HK-2 (cell line): ENCODE results near the gene KIAA0930.

ENCODE experiments used
- DNase-seq: peaks from one replicate; pipeline ENCODE4 v3.0.0-alpha.2; 2018; ENCODE audit not compliant: unreplicated experiment

KIAA0930 gene

DNA sequence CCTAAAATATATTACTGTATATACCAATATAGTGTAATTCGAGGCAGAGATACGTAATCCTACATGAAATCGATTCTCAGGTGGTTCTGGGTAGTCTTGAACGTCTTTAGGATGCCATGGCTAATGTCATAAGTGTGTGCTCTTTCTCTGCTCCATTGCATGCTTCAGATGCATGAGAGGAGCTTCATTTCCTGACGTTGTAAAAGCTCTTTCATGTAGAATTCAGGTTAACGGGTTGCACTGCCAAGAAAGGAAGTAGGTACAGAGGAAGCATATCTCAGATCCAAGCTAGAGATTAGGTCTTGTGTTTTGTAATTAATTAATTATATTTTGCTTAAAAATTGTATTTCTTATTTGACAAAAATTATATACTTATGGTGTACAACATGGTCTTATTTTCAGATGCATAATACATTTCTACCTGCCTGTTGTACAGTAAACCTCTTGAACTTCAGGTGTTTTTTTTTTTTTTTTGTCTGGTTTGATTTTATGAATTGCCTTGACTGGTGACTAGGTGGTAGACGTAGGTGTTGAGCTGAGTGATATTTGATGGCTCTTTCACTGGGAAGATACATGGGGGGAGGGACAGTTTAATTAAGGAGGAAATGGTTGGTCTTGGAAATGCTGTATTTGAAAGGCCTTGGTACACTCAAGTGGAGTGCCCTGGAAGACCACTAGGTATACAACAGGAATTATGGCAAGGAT lies 67.7 kb downstream of the KIAA0930 start:
- no peak for DNase-seq

- no peak for DNase-seq
Measured at GRCh38 chr22:45171830-45172229, 68.9 kb downstream of the KIAA0930 start.

DNA sequence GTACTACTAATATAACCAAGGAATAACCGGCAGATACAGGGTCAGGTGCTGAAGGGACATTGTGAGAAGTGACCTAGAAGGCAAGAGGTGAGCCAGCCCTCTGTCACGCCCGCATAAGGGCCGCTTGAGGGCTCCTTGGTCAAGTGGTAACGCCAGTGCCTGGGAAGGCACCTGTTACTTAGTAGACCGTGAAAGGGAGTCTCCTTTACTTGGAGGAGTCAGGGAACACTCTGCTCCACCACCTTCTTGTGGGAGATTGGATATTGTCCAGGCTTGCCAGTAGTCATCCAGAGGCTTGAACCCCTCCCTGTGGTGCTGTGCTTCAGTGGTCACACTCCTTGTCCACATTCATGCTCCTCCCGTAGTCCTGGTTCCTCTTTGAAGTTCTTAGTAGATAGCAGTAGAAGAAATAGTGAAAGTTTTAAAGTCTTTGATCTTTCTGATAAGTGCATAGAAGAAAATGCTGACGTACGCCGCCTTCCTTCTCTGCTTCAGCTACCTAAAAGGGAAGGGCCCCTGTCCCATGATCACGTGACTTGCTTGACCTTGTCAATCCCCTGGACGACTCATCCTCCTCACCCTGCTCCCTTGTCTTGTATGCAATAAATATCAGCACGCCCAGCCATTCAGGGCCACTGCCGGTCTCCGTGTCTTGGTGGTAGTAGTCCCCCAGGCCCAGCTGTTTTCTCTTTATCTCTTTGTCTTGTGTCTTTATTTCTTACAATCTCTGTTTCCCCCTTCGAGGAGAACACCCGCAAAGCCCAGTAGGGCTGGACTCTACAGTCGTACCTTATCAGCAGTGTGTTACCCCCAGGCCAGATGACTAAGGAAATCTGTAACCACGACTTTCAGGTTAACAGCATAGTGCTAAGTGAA lies 70.9 kb downstream of the KIAA0930 start:
- DNase-seq: no peak

GRCh38 chr22:45166932-45167331 lies 73.8 kb downstream of the KIAA0930 start:
- DNase-seq: no peak

GRCh38 chr22:45164270-45165088 lies 76.2 kb downstream of the KIAA0930 start:
- peak; percentile 27 for DNase-seq

DNA sequence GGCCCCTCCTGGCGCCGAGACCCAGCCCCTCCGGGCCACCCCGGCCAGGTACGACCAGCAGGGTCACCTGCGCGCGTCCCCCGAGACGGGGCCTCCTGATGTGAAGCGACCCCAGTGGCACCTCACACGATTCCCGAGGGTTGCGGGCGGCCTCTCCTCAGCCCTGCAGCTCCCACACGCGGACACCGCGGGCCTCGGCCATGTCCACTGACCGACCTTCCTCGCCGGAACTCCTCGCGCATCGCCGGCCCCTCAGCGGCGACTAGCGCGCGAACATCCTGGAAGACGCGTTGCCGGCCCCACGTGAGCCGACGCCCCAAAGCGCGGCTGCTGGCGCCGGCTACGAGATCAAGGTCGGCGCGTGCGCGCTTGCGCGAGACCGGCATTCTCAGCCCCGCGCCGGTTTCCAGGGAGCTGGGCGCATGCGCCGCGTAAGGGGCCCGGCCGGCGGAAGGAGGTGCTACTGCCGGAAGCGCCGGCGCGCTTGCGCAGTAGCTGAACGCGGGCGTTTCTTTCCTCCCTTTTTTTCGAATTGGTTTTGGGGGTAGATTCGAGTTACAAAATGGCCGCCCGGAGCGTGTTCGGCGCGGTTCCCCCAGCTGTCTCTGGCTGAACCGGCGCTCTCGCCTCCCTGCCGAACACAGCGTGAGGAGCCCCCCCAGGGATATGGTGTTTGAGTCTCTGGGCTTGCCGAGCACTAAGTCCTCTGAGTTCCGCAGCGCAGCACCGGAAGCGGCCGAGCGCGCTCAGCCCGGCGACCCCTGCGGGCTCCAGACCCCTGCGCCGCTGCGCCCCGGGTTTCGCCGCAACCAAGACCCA lies 77.0 kb downstream of the KIAA0930 start, which contains the start of gene NUP50:
Gene NUP50 (plus strand): TSS at position 475 of the 819 bp plus-strand sequence. CDS start 4,253 bp downstream, outside the sequence.
- DNase-seq: peak; percentile 94

DNA sequence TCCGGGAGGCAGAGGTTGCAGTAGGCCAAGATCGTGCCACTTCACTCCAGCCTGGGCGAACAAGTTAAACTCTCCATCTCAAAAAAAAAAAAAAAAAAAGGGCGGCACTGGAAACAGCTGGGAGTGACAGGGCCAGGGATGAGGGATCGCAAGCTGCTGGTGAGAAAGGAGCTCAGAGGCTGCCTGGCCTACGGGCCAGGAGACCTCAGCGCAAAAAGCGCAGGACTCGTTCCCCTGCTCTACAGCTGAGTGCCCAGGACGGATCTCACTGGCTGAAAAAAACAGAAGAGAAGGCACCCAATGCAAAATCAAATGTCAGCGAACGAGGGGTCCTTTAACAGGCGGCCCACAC lies 77.6 kb downstream of the KIAA0930 start:
- peak; percentile 25 for DNase-seq

GRCh38 chr22:45162531-45162930 lies 78.2 kb downstream of the KIAA0930 start:
- DNase-seq: peak; percentile 4

DNA sequence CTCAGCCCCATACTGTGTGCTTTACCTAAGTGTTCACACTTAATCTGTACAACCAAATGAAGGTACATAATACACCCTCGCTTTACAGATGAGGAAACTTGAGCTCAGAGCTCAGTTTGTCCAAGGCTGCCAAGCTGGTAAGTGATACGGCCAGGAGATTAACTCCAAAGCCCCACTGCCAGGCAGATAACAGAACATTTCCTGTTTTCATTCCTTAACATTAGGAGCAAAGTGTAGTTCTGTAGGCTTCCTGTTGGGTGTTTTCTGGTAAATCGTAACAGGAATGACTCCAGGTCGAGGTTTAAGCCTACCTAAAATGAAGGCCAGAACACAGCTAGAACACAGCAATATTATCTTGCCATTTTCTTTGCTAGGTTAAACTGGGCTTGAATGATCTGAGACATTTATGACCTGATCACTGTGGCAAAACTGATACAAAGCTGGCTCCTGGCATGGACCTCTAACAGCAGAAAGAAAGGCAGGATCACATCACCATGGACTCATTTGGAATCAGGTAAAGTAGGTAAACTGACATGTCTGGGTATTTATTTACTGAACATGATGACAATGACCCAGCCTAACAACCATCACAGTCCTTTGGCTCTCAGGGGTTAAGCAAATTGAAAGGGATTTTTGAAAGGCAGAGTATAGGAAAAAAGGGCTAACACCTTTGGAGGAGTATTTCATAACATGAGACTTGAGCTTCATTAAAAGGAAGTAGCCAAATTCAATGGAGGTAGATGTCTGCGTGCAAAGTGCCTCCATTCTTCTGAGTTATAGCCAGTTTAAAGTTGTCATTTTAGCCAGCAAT lies 80.8 kb downstream of the KIAA0930 start:
- no peak for DNase-seq

DNA sequence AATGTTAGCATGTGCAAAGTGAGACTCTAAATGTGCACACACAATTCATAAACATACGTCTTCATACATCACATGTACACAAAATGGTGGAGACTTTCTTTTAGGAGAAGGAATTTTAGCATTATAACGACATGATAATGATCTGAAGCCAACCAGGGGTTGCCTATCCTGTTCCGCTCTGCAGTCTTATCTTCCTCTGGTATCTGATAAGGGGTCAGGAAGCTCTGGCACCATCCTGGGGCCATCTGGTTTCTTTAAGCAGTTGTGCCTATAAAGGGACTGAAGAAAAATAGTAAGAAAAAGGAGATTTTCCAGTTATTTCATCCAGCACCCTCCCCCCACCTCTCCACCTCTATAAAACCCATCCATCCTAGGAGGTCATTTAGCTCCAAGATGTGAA lies 82.8 kb downstream of the KIAA0930 start:
- DNase-seq: no peak

- no peak for DNase-seq
Measured at GRCh38 chr22:45155050-45155840, 85.4 kb downstream of the KIAA0930 start.

DNA sequence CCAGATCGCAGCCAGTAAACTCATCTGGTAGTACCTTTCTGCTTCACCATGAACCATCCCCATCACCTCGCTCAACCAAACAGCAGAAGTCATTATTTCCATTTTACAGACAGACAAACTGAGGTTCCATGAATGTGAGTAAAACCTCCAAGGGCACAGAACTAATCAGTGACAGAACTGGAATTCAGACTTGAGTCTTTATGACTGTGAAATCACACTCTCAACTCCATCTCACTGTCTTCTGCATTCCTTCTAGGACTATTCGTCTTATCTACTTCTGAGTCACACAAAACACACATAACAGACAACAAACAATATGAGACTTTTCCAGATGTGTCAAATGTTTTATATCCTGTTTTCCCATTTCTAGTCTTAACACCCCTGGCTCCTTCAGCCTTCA lies 86.3 kb downstream of the KIAA0930 start:
- DNase-seq: no peak

DNA sequence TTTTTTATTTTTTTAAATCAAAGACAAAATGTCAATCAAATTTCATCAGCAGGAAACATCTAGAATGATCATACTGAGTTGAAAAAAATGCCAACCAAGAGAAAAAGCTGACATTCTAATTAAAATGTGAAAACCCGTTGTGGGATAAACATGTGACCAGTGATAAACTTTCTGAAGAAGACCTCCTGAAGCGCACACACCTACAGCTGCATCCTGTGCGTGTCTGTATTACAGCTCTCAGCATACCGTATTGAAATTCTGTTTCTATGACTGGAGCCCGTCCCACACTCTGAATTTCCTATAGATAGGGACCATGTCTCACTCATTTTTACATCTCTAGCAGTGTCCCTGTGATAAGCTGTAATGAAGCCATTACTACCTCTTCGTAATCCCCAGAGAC lies 89.2 kb downstream of the KIAA0930 start:
- DNase-seq: no peak

DNA sequence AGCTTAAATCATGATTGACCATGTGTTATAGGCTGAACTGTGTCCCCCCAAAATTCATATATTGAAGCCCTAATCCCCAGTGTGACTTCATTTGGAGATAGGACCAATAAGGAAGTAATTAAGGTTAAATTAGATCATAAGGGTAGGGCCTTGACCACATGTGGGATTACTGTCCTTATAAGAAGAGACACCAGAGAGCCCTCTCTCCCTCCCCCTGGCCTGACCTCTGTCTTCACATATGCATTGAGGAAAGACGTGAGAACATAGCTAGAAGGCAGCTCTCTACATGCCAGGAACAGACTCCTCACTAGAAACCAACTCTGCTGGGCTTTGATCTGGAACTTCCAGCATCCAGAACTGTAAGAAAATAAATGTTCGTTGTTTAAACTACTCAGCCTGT lies 90.6 kb downstream of the KIAA0930 start:
- no peak for DNase-seq

DNA sequence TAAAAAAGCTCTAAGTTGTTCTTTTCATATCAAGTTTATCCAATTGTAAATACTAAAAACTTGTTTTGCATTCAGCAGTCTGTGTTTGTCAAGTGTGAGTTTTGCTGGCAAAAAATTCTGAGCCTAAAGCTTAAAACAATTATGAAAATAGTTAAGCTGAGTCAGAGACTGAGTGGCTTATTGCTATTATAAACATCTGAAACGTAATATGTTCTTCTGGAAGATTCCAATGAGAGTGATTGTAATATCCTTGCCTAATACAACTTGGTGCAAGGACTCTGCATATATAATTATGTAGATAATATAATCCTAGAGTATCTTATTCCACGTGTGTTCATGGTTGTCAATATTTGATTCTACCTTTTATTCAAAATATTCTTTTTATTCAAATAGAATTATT lies 91.0 kb downstream of the KIAA0930 start:
- no peak for DNase-seq

GRCh38 chr22:45144916-45145315 lies 95.8 kb downstream of the KIAA0930 start:
- DNase-seq: no peak

DNA sequence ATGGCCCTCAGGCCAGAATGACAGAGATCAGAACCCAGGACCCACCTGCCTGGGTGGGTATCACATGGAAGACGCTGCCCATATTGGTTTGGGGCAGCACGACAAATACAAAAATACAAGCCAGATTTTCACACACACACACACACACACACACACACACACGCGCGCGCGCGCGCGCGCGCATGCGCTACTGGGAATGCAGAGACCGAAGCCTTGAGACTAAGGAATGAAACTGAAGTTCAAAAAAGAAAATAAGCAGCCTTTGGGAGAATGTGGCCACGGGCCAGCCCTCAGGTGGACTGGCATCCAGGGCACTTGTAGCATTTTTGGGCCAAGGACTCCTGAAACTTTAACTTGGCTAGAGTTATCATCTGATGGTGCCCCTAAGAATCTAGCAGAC lies 98.3 kb downstream of the KIAA0930 start:
- no peak for DNase-seq
